IPS DF 19.7 (cell line): ENCODE data around the gene TCHP.
"Not testable (repeated sequence)": the region's sequence is repeated elsewhere in the genome, so short reads cannot be mapped to it uniquely, and the experiment has no call there.

Experiments
- DNase-seq: peaks from one replicate; pipeline ENCODE4 v3.0.0-alpha.2; 2013; ENCODE audit warnings: low read depth, low spot score

Gene TCHP

GRCh38 chr12:109879351-109880042, 20.6 kb upstream of the TCHP start:
- DNase-seq: no peak

DNA sequence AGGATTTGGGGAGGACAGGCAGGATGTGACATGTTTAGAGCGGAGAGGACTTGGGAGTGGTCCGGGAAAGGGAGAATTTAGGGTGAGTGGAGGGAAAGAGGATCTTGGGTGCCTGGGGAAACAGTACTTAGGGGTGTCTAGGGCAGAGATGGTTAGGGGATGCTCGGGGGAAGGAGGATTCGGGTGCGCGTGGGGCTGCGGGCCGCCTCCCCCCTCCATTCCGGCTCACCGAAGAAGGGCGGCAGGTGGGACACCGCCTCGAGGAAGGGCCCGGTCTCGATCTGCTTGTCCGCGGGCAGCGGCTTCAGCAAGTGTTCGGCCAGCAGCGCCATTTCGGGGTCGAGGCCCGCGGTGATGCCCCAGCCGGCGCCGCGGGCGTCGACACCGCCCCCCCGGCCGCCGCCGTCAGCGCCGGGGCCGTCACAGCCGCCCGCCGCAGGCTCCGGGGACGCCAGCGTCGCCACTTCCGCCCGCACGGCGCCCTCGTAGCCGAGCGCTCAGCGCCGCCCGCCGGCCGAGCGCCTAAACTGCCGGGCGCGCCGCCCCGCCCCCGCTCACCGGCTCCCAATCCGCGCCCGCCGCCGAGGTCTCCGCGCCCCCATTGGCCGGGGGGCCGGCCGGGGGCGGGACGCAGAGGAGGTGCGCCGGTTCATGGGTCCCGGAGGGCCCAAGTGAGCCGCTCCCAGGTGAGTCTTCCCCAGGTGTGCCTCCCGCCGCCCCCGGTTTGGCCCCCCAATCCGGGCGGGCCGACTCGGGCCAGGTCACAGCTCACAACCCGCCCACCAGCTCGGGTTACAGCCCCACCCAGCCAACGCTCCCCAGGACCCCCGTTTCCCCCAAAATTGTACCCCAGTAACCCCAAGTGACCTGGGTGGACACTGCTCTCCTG, 19.8 kb upstream of the TCHP start, which contains the start of gene GLTP:
TSS of gene GLTP (minus strand) at position 499 of the 889 bp plus-strand sequence. CDS start at position 332, 167 bp downstream.
- DNase-seq: no peak

DNA sequence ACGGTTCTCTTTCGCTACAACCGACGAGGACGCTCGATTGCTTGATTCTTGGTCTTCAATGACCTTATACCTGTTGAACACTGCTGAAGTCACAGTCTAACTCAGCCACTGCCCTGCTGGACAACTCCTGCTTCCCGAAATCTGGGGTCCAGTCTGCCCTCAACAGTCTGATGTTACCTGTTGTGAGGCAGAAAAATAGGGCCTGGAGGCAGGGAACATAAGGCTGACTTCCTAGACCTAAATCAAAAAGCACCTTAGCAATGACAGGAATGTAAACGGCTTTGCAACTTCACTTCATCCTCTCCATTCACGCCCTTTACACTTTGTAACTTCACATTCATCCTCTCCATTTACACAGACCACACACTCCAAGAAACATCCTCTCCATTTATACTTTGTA, 19.1 kb upstream of the TCHP start:
- DNase-seq: peak; percentile 33

GRCh38 chr12:109881752-109882151, 18.3 kb upstream of the TCHP start:
- no peak for DNase-seq

- DNase-seq: no peak
These were observed 16.6 kb upstream of the TCHP start for GRCh38 chr12:109883461-109883860.

- no peak for DNase-seq
These were observed 14.5 kb upstream of the TCHP start for GRCh38 chr12:109885616-109886015.

DNA sequence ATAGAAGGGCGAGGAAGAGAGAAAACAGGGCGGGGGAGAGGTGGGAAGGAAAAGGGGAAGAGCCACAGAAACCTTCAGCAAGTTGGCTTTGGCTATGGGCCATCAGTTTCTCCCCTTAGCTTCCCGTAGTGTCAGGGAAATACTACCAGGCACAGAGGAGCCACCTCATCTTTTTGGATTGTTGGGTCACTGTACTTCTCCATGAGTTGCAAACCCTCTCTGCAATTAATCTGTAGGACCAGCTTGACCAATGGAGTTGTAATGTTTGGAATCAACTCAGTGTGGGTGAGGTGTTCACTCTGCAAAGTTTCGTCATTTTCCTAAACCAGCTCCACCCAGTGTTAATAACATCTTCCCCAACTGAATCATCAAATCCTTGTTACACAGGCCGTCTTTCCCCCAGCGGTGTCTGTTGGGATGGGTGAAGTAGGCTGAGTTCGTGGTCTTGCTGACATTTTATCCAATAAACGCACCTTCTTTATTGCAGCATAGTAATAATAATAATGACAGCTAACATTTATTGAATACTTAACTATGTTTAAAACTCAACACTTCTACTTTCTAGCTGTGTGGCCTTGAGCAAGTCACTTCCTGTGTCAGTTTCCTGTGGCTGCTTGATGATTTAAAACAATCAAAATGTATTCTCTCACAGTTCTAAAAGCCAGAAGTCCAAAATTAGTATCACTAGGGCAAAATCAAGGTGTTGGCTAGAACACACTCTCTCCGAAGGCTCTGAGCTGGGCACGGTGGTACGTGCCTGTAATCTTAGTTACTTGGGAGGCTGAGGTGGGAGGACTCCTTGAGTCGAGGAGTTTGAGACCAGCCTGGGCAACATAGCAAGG, 11.7 kb upstream of the TCHP start:
- no peak for DNase-seq

- no peak for DNase-seq
These were observed 9.4 kb upstream of the TCHP start for GRCh38 chr12:109890620-109891170.

GRCh38 chr12:109891731-109892130, 8.3 kb upstream of the TCHP start:
- DNase-seq: not testable (repeated sequence)

DNA sequence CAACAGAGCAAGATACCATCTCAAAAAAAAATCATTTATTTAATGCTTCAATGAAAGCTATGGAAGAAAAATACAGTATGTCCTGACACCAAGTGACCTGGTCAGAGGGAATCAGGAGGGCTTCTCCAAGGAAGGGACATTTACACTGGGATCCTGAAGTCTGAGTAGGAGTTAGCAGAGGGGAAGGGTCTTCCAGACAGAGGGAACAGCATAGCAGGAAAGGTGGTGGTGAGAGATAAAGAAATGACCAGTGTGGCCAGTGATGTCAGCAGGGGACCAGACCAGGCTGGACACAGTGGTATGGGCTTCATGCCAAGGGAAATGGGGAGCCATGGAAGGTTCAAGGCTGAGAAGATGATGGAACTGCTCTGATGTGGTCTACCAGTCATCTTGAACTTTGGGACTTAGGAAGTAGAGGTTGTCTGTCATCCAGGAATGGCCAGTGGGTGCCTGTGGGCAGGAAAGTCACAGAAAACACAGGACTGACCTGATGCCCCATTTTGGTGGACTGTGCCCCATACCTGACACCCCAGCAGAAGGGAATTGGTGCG, 7.8 kb upstream of the TCHP start:
- no peak for DNase-seq

GRCh38 chr12:109892748-109893147, 7.3 kb upstream of the TCHP start:
- DNase-seq: no peak

- no peak for DNase-seq
These were observed 6.6 kb upstream of the TCHP start for GRCh38 chr12:109893261-109893995.

DNA sequence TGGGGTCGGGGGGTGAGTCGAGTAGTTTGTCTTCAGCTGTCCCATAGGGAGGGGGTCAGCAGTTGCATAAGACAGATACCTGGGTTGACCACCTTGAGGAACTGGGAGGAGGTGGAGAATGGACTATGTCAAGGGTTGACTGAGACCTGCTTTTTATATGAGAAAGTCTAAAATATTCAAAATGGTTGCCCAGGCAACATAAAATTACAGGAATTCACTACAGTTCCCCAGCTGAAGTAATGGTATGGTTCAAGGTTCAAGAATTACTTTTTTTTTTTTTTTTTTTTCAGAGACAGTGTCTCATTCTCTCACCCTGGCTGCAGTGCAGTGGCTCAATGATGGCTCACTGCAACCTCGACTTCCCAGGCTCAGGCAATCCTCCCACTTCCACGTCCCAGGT, 5.1 kb upstream of the TCHP start:
- no peak for DNase-seq

GRCh38 chr12:109896188-109896587, 3.9 kb upstream of the TCHP start:
- no peak for DNase-seq

DNA sequence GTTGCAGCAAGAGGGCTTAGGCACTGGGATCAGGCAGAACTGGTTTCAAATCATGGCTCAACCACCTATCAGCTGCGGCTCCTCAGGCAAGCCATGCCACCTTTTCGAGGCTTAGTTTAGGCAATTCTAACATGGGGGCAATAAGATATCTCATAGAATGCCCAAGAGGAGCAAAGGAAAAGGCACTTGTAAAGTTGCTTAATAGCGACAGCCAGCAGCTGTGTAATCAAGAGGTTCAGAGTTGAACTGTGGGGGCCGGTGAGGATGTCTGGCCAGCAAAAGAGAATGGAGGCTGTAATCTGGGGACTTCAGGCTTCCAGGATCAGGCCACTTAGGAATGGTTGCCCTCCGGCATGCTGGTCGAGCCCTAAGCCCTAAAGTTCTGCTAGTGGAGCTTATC, 3.0 kb upstream of the TCHP start:
- DNase-seq: no peak

DNA sequence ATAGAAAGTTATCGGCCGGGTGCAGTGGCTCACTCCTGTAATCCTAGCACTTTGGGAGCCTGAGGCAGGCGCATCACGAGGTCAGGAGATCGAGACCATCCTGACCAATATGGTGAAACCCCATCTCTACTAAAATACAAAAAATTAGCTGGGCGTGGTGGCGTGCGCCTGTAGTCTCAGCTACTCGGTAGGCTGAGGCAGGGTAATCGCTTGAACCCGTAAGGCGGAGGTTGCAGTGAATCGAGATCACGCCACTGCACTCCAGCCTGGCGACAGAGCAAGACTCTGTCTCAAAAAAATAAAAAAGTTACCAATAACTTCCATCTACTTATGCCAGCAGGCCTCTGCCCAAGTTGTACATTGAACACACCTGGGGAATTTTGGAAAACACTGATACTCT, 729 bp upstream of the TCHP start:
- DNase-seq: not testable (repeated sequence)

DNA sequence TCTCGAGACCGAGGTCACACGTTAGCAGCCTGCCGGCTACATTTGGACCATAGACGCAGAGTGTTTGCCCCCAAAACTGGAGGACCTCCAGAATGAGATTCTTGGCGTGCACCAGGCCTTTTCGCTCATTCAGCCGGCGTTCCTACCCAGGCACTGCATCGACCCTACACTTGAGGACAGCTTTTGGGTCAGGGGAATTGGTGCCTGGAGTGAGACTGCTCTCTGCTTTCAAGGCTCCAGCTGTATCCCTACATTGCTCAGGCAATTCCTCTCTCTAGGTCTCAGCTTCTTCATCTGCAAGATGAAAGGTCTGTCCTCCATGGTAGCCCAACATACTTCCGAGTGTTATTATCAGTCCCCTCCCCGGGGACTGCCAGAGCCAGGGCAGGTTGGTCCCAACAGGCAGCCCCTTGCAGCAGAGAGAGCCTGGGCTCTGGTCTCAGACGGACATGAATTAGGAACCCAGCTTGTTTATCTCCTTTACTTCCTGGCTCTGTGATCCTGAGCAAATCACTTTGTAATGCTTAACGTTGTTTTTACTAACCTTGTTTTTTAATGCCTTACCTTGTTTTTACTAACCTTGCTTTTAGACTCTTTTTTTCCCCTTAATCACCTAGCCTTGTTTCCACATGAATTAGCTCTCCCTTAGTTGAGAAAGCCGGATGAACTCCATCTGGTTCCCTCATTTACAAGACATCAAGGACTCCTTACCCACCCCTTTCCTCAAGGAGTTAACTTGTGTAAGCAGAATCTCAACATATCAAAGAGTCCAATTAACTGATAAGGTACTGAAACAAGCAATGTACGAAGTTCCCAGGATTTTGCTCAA, 892 bp downstream of the TCHP start:
- DNase-seq: peak; percentile 47

- no peak for DNase-seq
These were observed 2.9 kb downstream of the TCHP start for GRCh38 chr12:109902891-109903418.

- no peak for DNase-seq
These were observed 5.2 kb downstream of the TCHP start for GRCh38 chr12:109905301-109905700.
